ENCODE data around the gene ELF3.
"Not testable (repeated sequence)": the region's sequence is repeated elsewhere in the genome, so short reads cannot be mapped to it uniquely, and the experiment has no call there.

Gene ELF3

DNA sequence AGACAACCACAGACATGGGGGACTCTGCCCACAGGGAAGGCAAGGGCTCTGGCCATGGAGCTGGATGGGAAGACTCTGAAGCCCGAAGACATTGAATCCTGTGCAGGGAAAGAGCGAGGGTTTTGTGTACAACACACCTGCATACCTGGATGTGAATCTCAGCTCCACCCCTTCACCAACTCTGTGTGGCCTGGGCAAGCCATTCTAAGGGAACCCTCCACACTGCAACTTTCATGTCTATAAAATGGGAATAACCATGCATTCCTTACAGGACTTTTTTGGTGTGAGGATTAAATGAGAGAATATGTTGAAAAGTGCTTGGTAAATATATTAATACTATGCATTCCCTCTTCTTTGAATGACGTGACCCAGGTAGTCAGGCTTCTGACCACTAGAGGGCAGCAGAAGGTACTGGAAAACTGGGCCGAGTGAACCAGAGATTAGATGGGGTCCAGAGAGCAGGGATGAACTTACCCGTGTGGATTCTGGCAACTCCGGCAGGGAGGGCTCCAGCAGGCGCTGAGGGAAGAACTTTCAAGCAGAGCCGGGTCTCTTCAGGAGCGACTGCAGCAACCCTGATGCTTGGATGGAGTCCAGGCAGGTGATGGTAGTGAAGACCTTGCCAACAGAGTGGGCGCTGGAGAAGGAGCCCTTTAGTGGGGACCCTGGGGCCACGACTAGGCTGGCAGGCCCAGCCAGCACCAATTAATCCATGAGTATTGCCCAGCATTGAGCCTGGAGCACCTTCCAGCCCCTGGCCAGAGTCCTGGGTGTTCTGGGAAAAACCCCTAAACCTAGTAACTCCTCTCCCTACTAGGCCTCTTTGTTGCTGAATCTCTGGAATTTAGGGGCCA, 834 bp upstream of the ELF3 start:
- DNase-seq: peak; percentile 74

DNA sequence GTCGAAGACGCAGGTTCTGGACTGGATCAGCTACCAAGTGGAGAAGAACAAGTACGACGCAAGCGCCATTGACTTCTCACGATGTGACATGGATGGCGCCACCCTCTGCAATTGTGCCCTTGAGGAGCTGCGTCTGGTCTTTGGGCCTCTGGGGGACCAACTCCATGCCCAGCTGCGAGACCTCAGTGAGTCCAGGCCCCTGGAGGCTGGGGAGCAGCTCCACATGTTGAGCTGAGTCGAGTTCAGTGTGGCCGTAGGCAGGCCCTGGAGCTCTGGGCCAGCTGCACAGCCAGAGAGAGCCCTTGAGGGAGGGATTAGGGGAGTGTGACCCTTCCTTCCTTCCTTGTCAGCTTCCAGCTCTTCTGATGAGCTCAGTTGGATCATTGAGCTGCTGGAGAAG, 1.6 kb downstream of the ELF3 start:
- no peak for DNase-seq

DNA sequence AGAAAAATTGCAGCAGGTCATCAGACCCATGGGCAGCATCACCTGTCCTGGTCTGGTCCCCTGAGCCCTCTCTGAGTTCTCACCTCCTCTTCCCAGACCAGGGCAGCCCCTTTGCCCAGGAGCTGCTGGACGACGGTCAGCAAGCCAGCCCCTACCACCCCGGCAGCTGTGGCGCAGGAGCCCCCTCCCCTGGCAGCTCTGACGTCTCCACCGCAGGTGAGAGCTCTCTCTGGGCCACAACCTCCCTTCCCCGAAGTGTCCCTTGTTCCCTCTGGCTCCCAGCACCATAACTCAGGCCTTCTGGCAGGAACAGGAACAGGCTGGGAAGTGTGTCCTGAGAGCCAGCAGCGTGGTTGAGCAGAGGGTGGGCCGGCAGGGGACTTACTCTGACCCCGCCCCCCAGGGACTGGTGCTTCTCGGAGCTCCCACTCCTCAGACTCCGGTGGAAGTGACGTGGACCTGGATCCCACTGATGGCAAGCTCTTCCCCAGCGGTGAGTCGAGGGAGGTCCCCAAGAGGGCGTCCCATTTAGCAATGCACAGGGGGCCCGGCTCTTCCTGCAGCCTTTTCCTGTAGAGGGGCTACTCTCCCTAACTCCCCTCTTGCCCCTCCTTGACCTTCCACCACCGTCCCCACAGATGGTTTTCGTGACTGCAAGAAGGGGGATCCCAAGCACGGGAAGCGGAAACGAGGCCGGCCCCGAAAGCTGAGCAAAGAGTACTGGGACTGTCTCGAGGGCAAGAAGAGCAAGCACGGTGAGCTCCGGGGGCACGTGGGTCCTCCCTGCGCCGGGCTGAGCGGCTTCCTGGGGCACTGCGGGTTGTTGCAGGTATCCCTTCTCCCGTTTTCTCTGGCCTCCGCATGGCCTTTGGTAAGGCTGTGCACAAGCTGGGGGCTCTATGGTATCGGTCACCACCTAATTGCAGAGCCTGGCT, 2.4 kb downstream of the ELF3 start:
- no peak for DNase-seq

GRCh38 chr1:202013603-202014002, 3.2 kb downstream of the ELF3 start:
- DNase-seq: no peak

DNA sequence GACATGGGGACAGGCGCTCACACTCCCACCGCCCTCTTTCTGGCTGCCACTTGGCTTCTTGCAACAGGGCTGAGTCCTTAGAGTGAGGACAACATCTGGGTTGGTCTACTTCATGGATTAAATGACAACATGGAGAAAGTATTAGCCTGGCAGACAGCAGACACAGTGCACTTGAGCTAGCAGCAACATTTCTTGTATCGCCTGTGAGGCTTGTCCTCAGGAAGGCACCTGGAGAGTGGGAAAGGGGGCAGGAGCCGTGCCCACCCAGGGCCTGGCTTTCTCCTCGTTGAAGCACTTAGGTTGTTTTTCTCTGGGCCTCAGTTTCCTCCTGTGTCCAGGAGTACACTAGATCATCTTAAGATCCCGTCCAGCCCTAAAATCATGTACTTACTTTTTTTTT, 3.7 kb downstream of the ELF3 start:
- no peak for DNase-seq

DNA sequence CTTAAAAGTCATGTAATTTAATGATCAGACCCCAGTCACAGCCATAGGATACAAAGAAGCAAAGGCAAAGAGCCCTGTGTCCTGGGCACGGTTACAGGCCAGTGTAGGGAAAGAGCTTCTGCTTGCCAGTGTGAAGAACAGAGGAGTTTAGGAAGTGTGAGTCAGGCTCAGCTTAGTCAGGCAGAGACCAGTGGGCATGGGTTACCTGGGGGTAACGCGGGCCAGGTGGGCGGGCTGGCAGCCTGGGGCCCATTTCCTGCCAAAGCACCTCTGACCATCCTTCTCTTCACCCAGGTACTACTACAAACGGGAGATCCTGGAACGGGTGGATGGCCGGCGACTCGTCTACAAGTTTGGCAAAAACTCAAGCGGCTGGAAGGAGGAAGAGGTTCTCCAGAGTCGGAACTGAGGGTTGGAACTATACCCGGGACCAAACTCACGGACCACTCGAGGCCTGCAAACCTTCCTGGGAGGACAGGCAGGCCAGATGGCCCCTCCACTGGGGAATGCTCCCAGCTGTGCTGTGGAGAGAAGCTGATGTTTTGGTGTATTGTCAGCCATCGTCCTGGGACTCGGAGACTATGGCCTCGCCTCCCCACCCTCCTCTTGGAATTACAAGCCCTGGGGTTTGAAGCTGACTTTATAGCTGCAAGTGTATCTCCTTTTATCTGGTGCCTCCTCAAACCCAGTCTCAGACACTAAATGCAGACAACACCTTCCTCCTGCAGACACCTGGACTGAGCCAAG, 4.7 kb downstream of the ELF3 start:
- no peak for DNase-seq

- DNase-seq: no peak
Observed at GRCh38 chr1:202015662-202015937, 5.2 kb downstream of the ELF3 start.

GRCh38 chr1:202016022-202016810, 5.8 kb downstream of the ELF3 start:
- DNase-seq: no peak

DNA sequence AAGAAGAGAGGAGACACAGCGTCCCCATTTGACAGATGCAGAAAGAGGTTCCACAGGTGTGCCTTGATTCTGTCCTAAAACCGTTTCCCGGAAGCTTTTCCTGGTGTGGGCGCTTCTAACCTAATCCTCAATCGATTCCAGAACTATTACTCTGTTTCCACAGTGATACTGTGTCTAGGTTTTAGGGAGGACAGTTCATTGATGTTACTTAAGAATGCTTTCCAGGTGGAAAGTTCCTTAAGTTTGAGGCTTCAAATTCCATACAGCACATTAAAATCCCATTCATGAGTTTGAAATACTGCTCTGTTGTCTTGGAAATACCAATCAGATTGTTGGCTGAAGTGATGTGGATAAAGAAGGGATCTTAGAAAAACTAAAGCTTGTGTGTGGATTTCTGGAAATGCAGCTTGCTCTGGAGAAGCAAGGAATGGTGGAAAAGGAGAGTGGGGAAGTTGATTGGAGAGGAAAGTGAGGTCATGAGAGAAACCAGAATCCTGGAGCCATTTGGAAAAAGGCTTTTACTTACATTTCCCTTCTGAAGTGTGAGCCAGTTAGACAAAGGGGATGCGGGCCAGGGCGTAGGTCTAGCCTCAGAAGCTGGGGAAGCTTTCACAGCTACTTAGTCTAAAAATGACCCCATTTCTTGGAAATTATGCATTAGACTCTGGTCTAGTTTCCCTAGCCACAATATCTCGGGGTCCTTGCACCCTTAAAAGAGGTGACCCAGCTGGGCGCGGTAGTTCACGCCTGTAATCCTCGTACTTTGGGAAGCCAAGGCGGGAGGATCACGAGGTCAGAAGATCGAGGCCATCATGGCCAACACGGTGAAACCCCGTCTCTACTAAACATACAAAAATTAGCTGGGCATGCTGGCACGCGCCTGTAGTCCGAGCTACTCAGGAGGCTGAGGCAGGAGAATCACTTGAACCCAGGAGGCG, 6.7 kb downstream of the ELF3 start:
- DNase-seq: no peak

GRCh38 chr1:202017749-202018467, 7.5 kb downstream of the ELF3 start:
- DNase-seq: no peak

- DNase-seq: peak; percentile 50
Observed at GRCh38 chr1:202018468-202019234, 8.3 kb downstream of the ELF3 start.

DNA sequence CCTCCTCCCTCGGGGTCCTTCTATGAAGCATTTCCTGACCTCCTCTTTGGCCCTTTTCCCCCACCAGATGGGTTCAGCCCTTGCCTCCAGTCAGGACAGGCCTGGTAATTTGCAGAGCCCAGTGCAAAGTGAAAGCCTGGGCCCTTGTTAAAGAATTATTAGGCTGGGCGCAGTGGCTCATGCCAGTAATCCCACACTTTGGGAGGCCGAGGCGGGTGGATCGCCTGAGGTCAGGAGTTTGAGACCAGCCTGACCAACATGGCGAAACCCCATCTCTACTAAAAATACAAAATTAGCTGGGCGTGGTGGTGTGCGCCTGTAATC, 8.8 kb downstream of the ELF3 start:
- not testable (repeated sequence) for DNase-seq

GRCh38 chr1:202023001-202023433, 12.6 kb downstream of the ELF3 start:
- DNase-seq: peak; percentile 84

DNA sequence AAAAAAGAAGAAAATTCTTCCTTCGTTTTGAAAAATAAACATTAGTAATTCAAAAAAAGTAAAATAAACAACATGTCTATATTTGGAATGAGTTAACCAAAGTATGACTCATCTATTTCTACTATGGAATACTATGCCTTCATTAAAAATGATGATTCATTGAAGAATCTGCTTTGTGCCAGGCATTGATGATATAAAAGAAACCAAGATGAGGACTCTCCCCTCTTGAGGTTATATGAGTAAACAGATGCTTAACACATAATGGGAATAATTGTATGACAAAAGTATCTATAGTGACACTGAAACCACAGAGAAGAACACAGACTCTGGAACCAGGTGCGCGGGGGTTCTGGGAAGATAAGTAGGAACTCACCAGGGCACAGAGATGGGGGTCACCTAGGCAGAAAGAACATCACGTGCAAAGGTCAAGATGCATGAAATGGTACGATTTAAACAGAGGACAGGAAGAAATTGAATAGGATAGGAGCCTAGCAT, 18.8 kb downstream of the ELF3 start:
- DNase-seq: peak; percentile 76

GRCh38 chr1:202029727-202030126, 19.3 kb downstream of the ELF3 start:
- no peak for DNase-seq

GRCh38 chr1:202031796-202032195, 21.4 kb downstream of the ELF3 start:
- DNase-seq: no peak

- no peak for DNase-seq
Observed at GRCh38 chr1:202034149-202034682, 23.8 kb downstream of the ELF3 start.

DNA sequence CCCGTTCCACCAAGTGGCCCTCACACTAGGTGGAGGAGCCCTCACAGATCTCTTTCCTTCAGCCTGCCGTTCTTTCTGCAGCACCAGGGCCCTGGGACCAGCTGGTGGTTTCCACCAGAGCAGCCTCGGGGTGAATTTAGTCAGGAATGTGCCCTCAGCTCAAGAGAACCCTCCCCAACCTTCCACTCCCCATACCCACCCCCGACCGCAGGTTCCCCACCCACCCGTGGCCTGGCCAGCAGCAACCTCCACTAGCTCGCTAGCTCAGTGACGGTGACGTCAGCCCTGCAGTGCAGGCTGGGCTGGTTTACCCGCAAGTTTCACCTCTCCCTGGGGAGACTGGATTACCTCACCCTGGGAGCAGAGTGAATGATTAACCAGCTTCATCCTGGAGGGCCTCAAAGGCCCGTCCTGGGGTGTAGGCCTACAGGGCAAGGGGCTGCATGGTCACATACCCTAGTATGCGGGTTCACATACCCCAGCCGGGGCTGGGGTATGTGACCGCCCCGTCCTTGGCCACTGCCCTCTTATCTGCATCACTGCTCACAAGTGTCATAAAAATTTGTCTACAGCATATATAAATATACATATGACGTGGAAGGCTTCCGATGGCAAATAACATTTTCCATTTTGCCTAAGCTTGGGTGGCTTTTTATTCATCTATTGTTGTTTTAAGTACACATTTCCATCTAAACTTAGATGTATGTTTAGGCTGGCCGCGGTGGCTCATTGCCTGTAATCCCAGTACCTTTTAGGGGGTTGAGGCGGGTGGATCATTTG, 24.5 kb downstream of the ELF3 start:
- no peak for DNase-seq

All from COR-L47 (cell line).